Transverse colon (tissue), 4 donors: ENCODE measurements around the gene SF3A1. TPM values are rescaled to one million over a fixed set of nuclear protein-coding genes. Genes with fewer than 3 reads are reported as not detected.

ENCODE experiments used
- DNase-seq: peaks from one replicate; pipeline ENCODE4 v3.0.0-alpha.2; 2019
- H3K27ac ChIP-seq, 4 donors: fragments of 200-600 bp; sonication (generic); 2 replicates each; pipeline ENCODE4 v1.5.1; 2016 to 2018; ENCODE audit warnings: inconsistent platforms in 4 of 4
- H3K27me3 ChIP-seq: fragments of 200-600 bp; sonication (generic); 2 replicates; pipeline ENCODE4 v1.5.1; 2017; ENCODE audit warnings: inconsistent platforms
- H3K36me3 ChIP-seq, 4 donors: fragments of 200-600 bp; sonication (generic); 2 replicates each; pipeline ENCODE4 v1.5.1; 2017 to 2019; ENCODE audit warnings: inconsistent platforms in 4 of 4
- H3K4me1 ChIP-seq, 4 donors: fragments of 200-600 bp; sonication (generic); 2 replicates each; pipeline ENCODE4 v1.5.1; 2017 to 2020; ENCODE audit warnings: inconsistent platforms in 4 of 4
- H3K4me3 ChIP-seq, 4 donors: fragments of 200-600 bp; sonication (generic); 1 replicate in 1 of 4; 2 replicates in 3 of 4; pipeline versions ENCODE4 v1.5.1 to v1.6.1; 2017 to 2019; ENCODE audit warnings: inconsistent platforms in 4 of 4
- H3K9me3 ChIP-seq, 2 donors: fragments of 200-600 bp; sonication (generic); 2 replicates each; pipeline ENCODE4 v1.5.1; 2017 to 2019; ENCODE audit warnings: inconsistent platforms in 2 of 2
- EP300 ChIP-seq: sonication (generic); formaldehyde crosslinking; IDR thresholded peaks from one replicate; pipeline ENCODE4 v1.6.1; 2017; ENCODE audit warnings: antibody characterized with exemption, low read depth
- POLR2A ChIP-seq: fragments of 450-650 bp; IDR thresholded peaks from one replicate; pipeline ENCODE4 v1.6.1; 2016; ENCODE audit warnings: antibody characterized with exemption, mild to moderate bottlenecking, moderate library complexity
- POLR2AphosphoS5 ChIP-seq, 3 donors: sonication (generic); formaldehyde crosslinking; IDR thresholded peaks; one replicate each; pipeline ENCODE4 v1.6.1; 2016; ENCODE audit warnings: antibody characterized with exemption in 3 of 3
- WGBS, 2 donors: methylation state at CpG; one replicate each; pipeline ENCODE4 v1.1.5; 2018; ENCODE audit warnings: low coverage in 1 of 2; 5-methylcytosine and 5-hydroxymethylcytosine counted together
- in situ Hi-C, 4 donors: fragments of 200-750 bp; cut with MboI; loops; one replicate each; pipeline versions ENCODE4 v1.15.0 to v1.15.1; 2017; ENCODE audit warnings: low sequenced_read_pairs in 3 of 4, low pct_ligation_motif_present in 1 of 4, low pct_unique_long_range_greater_than_20kb in 1 of 4
- intact Hi-C: fragments of 100-400 bp; cut with DNase I; formaldehyde crosslinking; loops from one replicate; pipeline ENCODE4 v1.15.1; 2023; ENCODE audit warnings: low total_unique reads
- total RNA-seq, 4 donors: library from RNA; depleted of rRNA; stranded (reverse); fragments of >200 nt; gene quantifications; one replicate each; pipeline ENCODE4 v1.1.0, GENCODE V29; 2016
- TF ChIP-seq, protein P1 (sequence below), 5 experiments: fragments of 200-600 bp in 3 of 5; fragments of 450-650 bp in 2 of 5; sonication (generic) in 3 of 5; IDR thresholded peaks; 1 replicate in 2 of 5; 2 replicates in 3 of 5; pipeline ENCODE4 v1.5.1; 2016 to 2017; ENCODE audit warnings: antibody characterized with exemption in 5 of 5, inconsistent platforms in 3 of 5, mild to moderate bottlenecking in 2 of 5, moderate library complexity in 1 of 5

SF3A1 gene, protein sequence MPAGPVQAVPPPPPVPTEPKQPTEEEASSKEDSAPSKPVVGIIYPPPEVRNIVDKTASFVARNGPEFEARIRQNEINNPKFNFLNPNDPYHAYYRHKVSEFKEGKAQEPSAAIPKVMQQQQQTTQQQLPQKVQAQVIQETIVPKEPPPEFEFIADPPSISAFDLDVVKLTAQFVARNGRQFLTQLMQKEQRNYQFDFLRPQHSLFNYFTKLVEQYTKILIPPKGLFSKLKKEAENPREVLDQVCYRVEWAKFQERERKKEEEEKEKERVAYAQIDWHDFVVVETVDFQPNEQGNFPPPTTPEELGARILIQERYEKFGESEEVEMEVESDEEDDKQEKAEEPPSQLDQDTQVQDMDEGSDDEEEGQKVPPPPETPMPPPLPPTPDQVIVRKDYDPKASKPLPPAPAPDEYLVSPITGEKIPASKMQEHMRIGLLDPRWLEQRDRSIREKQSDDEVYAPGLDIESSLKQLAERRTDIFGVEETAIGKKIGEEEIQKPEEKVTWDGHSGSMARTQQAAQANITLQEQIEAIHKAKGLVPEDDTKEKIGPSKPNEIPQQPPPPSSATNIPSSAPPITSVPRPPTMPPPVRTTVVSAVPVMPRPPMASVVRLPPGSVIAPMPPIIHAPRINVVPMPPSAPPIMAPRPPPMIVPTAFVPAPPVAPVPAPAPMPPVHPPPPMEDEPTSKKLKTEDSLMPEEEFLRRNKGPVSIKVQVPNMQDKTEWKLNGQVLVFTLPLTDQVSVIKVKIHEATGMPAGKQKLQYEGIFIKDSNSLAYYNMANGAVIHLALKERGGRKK
- total RNA-seq = 100 to 1,000 TPM in 2 of 4 donors, 10 to 100 TPM in 2; 73.2 to 664 (median 99.3) TPM

DNA sequence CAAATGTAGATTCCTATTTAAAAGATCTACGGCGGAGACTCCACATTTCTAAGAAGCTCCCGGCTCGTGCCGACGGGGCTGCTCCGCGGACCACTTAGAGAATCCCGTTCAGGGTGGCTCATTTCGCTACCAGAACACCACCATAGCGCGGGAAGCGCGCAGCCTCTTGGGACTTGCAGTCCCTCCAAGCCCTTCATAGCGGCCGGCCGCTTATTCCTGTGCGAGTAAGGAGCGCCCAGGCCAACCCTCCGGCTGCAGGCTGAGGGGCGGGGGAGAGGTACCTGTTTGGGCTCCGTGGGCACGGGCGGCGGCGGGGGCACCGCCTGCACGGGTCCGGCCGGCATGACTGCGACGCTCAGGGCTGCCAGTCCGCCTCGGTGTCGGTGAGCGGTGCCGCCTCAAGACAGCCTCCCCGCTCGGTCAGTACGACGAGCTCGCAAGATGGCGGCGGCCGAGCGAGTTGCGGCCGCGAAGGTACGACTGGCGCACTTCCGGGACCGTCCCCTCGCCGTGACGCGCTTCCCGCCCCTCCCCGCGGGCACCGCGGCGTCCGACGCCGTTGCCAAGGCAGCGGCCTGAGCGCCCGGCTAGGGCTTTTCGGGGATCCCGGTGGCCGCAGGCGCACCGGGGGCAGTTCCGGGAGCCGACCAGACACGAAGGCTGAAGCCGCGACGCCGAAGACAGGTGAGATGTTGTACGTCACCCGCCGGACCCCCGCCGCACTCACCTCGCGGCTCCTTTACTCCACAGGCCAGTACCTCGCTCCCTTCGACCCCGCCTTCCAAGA lies at the start of gene SF3A1, which contains the start of gene CCDC157:
Gene SF3A1 (minus strand): TSS at position 446 of the 787 bp plus-strand sequence. CDS start 102 bp downstream, at position 344.
Gene CCDC157 (plus strand): TSS at position 559 of the 787 bp plus-strand sequence. CDS start 8,994 bp downstream, outside the sequence.
- in situ Hi-C loops (loop anchor here in 1 of 4 donors (25.0 kb wide), 1 partner anchor 244 kb away; no protein-coding TSS in a partner anchor), intact Hi-C loops (loop anchor here (2.0 to 10.0 kb wide), 2 partner anchors 68 to 92 kb away; partner anchors contain the start of genes CASTOR1 and OSM)
- TF ChIP-seq POLR2A (peak; percentile 88), EP300 (no peak), POLR2AphosphoS5 (IDR thresholded peaks at IDR 0.05) (peak; percentile 81 to 96 (median 95))
- TF ChIP-seq, protein P1, sequence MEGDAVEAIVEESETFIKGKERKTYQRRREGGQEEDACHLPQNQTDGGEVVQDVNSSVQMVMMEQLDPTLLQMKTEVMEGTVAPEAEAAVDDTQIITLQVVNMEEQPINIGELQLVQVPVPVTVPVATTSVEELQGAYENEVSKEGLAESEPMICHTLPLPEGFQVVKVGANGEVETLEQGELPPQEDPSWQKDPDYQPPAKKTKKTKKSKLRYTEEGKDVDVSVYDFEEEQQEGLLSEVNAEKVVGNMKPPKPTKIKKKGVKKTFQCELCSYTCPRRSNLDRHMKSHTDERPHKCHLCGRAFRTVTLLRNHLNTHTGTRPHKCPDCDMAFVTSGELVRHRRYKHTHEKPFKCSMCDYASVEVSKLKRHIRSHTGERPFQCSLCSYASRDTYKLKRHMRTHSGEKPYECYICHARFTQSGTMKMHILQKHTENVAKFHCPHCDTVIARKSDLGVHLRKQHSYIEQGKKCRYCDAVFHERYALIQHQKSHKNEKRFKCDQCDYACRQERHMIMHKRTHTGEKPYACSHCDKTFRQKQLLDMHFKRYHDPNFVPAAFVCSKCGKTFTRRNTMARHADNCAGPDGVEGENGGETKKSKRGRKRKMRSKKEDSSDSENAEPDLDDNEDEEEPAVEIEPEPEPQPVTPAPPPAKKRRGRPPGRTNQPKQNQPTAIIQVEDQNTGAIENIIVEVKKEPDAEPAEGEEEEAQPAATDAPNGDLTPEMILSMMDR (IDR thresholded peaks at IDR 0.05) = peak in 1 of 5 experiments; percentile 27
- peak; percentile 90 for DNase-seq
- H3K36me3 ChIP-seq = peaks cover 0 to 15% (median 7%) of the 10 kb centered on the region in 4 donors
- H3K27me3 ChIP-seq = no peaks in the 10 kb centered on the region
- H3K4me3 ChIP-seq = peak within 1 kb of the TSS; percentile 55 to 84 (median 70)
- H3K4me1 ChIP-seq = peaks cover 15 to 34% (median 25%) of the 10 kb centered on the region in 4 donors
- no peaks in the 10 kb centered on the region for H3K9me3 ChIP-seq
- peak within 1 kb of the TSS; percentile 94 to 96 (median 95) for H3K27ac ChIP-seq
- 1% methylated on average over 57 of the region's 91 CpGs; no CpG with 5 or more reads in 1 of the 2 donors for WGBS, 2 donors

DNA sequence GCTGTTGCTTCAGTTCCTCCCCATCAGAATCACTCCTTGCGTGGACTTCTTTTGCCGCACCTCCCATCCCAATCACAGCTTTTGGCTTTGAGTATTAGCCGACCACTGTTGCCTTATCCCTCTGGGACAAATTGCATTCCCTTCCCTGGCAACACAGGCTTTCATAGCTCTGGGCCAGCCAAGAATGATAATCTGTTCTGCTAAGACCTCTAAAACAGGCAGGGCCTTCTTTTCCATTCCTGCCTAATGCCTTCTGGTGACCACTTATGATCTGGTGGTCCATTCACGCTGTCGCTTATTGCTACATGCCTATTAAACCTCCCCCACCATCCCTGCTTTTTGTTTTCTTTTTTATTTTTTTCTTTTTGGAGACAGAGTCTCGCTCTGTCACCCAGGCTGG lies 49.7 kb upstream of the SF3A1 start:
- Histone ChIP-seq H3K27ac (no peak overlapping the region), H3K36me3 (no peaks in the 10 kb centered on the region), H3K4me1 (no peaks in the 10 kb centered on the region), H3K4me3 (no peak overlapping the region), H3K27me3 (no peaks in the 10 kb centered on the region), H3K9me3 (no peaks in the 10 kb centered on the region)
- no peak for DNase-seq
- in situ Hi-C loops (no loop called here), intact Hi-C loops (no loop called here)
- 87 to 93% methylated on average over 3 to 6 of the region's 6 CpGs for WGBS, 2 donors
- no peak for TF ChIP-seq POLR2A
- TF ChIP-seq, protein P1 (IDR thresholded peaks at IDR 0.05) = no peak
- TF ChIP-seq EP300 = no peak

DNA sequence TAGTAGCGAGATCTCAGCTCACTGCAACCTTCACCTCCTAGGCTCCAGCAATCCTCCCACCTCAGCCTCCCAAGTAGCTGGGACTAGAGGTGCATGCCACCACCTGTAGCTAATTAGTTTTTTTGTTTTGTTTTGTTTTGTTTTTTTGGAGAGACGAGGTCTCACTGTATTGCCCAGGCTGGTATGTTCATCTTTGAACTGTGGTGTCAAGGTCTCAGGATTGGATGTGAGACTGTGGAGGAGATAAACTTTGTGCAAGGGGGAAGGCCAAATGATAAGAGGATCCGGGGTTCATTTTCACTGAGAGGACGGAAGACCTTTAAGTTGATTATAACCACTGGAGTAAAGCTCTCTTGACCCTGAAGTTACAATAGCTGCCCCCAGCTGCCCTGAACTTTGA lies 49.0 kb upstream of the SF3A1 start:
- in situ Hi-C loops = no loop called here
- Histone ChIP-seq H3K9me3 (no peaks in the 10 kb centered on the region), H3K27me3 (no peaks in the 10 kb centered on the region), H3K4me3 (no peak overlapping the region), H3K4me1 (no peaks in the 10 kb centered on the region), H3K36me3 (no peaks in the 10 kb centered on the region), H3K27ac (no peak overlapping the region)
- 65 to 93% methylated on average over 4 of the region's 4 CpGs for WGBS, 2 donors
- DNase-seq = no peak
- intact Hi-C loops = no loop called here
- TF ChIP-seq, protein P1 (IDR thresholded peaks at IDR 0.05) = no peak
- TF ChIP-seq POLR2A = no peak
- TF ChIP-seq POLR2AphosphoS5 (IDR thresholded peaks at IDR 0.05) = no peak
- TF ChIP-seq EP300 = no peak
